ENCODE results near the gene CADM4. TPM values are rescaled to one million over a fixed set of nuclear protein-coding genes. Genes with fewer than 3 reads are reported as not detected.

The CADM4 gene
- total and polyA plus RNA-seq, 8 donors = 5.9 to 11.3 (median 8.7) TPM

DNA sequence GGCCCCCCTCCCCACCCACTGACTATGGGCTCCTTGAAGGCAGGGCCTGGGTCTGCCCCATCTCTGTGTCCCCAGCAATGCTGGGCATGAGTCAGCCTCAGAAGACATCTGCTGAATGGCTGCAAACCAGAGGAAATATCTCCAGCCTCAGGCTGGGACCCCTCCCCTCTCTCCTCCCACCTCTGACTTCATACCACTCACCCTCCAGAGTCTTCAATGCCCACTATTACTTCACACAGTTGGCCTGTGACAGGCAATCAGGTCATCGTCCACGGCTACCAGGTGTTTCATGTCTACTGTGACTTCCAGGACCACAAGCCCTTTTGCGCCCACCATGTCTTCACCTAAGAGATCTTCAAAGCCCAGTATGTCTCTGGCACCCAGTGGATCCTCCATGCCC is 27.9 kb downstream of the CADM4 start, which contains the start of gene SRRM5:
Gene SRRM5, plus strand, starts transcription at position 301 of the 400 bp plus-strand sequence. Its CDS starts 34 bp downstream, at position 335.
- Histone ChIP-seq H3K4me3 (no peak within 1 kb of the TSS), H3K9me3 (no peaks in the 10 kb centered on the region), H3K4me1 (no peaks in the 10 kb centered on the region), H3K36me3 (peaks cover 0 to 6% (median 6%) of the 10 kb centered on the region in 3 donors), H3K27me3 (no peaks in the 10 kb centered on the region), H3K27ac (no peak within 1 kb of the TSS)
- ATAC-seq (no peak), DNase-seq (peak in 1 of 6 donors; percentile 54), FAIRE-seq (no peak)
- 93% methylated on average over 3 of the region's 3 CpGs for WGBS, 2 donors
- intact Hi-C loops (cut with DNase I) = no loop called here
- TF ChIP-seq, protein P1, sequence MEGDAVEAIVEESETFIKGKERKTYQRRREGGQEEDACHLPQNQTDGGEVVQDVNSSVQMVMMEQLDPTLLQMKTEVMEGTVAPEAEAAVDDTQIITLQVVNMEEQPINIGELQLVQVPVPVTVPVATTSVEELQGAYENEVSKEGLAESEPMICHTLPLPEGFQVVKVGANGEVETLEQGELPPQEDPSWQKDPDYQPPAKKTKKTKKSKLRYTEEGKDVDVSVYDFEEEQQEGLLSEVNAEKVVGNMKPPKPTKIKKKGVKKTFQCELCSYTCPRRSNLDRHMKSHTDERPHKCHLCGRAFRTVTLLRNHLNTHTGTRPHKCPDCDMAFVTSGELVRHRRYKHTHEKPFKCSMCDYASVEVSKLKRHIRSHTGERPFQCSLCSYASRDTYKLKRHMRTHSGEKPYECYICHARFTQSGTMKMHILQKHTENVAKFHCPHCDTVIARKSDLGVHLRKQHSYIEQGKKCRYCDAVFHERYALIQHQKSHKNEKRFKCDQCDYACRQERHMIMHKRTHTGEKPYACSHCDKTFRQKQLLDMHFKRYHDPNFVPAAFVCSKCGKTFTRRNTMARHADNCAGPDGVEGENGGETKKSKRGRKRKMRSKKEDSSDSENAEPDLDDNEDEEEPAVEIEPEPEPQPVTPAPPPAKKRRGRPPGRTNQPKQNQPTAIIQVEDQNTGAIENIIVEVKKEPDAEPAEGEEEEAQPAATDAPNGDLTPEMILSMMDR (IDR thresholded peaks at IDR 0.05) = no peak

DNA sequence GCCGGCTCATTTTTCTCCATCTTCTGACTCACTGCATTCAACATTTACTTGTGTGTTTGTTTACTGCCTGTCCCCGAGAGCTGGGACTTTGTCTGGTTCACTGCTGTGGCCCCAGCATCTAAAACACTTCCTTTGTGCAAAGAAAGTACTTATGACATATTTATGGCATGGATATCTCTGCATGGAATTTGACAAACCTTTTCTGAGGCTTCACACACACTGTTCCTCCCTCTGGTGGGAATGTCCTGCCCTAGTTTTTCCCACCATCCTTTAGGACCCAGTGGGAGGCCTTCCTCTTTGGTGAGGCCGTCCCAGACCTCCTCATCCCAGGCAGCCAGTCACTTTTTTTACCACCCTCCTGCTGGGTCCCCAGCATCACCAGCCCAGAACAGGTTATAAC is 29.2 kb downstream of the CADM4 start:
- FAIRE-seq (no peak), DNase-seq (no peak), ATAC-seq (no peak)
- peaks cover 0 to 6% (median 6%) of the 10 kb centered on the region in 3 donors for H3K36me3 ChIP-seq
- TF ChIP-seq, protein P1 (IDR thresholded peaks at IDR 0.05) = no peak
- intact Hi-C loops (cut with DNase I) = no loop called here
- H3K9me3 ChIP-seq = no peaks in the 10 kb centered on the region
- WGBS, 2 donors = 83 to 90% methylated on average over 3 of the region's 3 CpGs
- no peaks in the 10 kb centered on the region for H3K4me1 ChIP-seq
- H3K27ac ChIP-seq = no peak overlapping the region
- no peak overlapping the region for H3K4me3 ChIP-seq
- H3K27me3 ChIP-seq = no peaks in the 10 kb centered on the region

DNA sequence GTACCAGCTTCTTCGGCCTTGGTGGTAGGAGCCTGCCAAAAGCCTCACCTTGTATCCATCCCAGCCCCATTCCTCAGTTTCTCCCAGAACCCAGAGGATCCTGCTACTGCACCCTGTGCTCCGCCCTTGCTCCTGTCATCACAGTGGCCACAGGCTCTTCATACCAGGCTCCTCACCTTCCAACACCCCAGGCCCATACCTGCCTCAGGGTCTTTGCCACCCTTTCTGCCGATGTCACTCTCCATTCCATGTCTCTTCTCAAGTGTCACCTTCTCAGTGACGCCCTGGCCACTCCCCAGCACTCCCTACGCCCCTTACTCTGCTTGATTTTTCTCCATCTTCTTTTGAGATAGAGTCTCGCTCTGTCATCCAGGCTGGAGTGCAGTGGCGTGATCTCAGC is 29.8 kb downstream of the CADM4 start:
- DNase-seq = peak in 1 of 6 donors; percentile 6
- no peak for FAIRE-seq
- no peak for ATAC-seq
- no peak overlapping the region for H3K4me3 ChIP-seq
- peaks cover 0 to 6% (median 6%) of the 10 kb centered on the region in 3 donors for H3K36me3 ChIP-seq
- TF ChIP-seq, protein P1 (IDR thresholded peaks at IDR 0.05) = no peak
- intact Hi-C loops (cut with DNase I) = no loop called here
- WGBS, 2 donors = 92 to 95% methylated on average over 7 of the region's 7 CpGs
- no peaks in the 10 kb centered on the region for H3K9me3 ChIP-seq
- H3K4me1 ChIP-seq = no peaks in the 10 kb centered on the region
- H3K27me3 ChIP-seq = no peaks in the 10 kb centered on the region
- H3K27ac ChIP-seq = no peak overlapping the region

DNA sequence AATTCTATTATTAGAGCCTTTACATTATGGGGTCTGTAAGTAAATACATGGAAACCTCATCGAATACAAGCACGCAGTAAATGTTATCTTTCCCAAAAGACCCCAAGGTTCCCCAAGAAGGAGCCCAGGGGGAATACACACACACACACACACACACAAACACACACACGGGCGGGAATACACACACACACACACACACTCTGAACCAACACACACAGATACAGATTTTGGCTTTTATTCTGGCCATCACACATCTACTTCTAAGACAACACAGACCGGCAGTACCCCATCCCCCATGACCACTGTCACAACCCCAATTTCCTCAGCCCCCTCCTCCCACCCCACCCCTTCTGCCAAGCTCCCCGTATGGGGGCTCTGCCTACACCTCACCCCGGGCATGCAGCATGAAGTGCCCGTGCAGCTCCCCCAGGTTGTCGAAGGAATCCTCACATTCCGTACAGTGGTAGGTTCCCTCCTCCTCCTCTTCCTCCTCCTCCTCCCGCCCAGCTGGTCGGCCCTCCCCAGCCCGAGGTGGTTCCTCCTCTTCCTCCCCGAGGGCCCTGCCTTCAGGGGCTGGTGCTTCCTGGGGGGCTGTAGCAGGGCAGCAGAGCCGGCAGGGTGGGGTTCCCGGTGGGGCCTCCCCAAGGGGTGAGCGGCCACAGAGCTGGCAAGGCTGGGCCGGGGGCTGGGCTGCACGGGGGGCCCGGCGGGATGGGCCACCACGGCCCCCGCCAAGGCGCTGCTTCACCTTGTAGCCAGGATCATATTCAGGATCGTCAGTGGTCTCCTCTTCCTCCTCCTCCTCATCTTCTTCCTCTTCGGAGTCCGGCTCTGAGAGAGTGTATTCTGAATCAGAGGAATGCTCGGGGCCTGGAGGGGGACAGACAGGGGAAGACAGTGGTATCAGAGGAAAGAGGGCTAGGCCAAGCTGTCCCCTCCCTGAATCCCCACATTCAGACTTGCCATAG is 32.1 kb downstream of the CADM4 start:
- TF ChIP-seq, protein P1 (IDR thresholded peaks at IDR 0.05) = no peak
- Histone ChIP-seq H3K4me1 (no peaks in the 10 kb centered on the region), H3K9me3 (no peaks in the 10 kb centered on the region), H3K36me3 (peaks cover 0 to 3% (median 3%) of the 10 kb centered on the region in 3 donors), H3K27me3 (no peaks in the 10 kb centered on the region), H3K27ac (no peak overlapping the region), H3K4me3 (no peak overlapping the region)
- intact Hi-C loops (cut with DNase I) = no loop called here
- ATAC-seq (no peak), FAIRE-seq (no peak), DNase-seq (peak in 1 of 6 donors; percentile 67)
- 83 to 89% methylated on average over 25 to 28 of the region's 28 CpGs for WGBS, 2 donors
